Thyroid gland (tissue), 4 donors: ENCODE measurements around the gene IQCE. TPM values are rescaled to one million over a fixed set of nuclear protein-coding genes. Genes with fewer than 3 reads are reported as not detected.

Experiments used
- DNase-seq, 2 donors: peaks; one replicate each; pipeline ENCODE4 v3.0.0-alpha.2; 2019
- H3K27ac ChIP-seq, 3 donors: fragments of 200-600 bp; sonication (generic); 1 replicate in 2 of 3; 2 replicates in 1 of 3; pipeline ENCODE4 v1.5.1; 2016 to 2019; ENCODE audit warnings: mild to moderate bottlenecking in 1 of 3, moderate library complexity in 1 of 3
- H3K27me3 ChIP-seq: fragments of 200-600 bp; sonication (generic); one replicate; pipeline ENCODE4 v1.5.1; 2019
- H3K36me3 ChIP-seq, 2 donors: fragments of 200-600 bp; sonication (generic); one replicate each; pipeline ENCODE4 v1.5.1; 2016 to 2019
- H3K4me1 ChIP-seq, 2 donors: fragments of 200-600 bp; sonication (generic); one replicate each; pipeline ENCODE4 v1.5.1; 2017 to 2019
- H3K4me3 ChIP-seq, 3 donors: fragments of 200-600 bp; sonication (generic); replicated peaks in 1 of 3; 1 replicate in 2 of 3; 2 replicates in 1 of 3; pipeline ENCODE4 v1.5.1; 2016; ENCODE audit warnings: mild to moderate bottlenecking in 1 of 3
- H3K9me3 ChIP-seq: fragments of 200-600 bp; sonication (generic); one replicate; pipeline ENCODE4 v1.5.1; 2017
- POLR2A ChIP-seq, 2 donors: fragments of 450-650 bp; IDR thresholded peaks; one replicate each; pipeline ENCODE4 v1.6.1; 2017; ENCODE audit warnings: antibody characterized with exemption in 2 of 2, mild to moderate bottlenecking in 2 of 2, moderate library complexity in 1 of 2
- WGBS, 2 donors: methylation state at CpG; one replicate each; pipeline ENCODE4 v1.1.5; 2017; 5-methylcytosine and 5-hydroxymethylcytosine counted together
- intact Hi-C: fragments of 100-400 bp; cut with DNase I; formaldehyde crosslinking; loops from one replicate; pipeline ENCODE4 v1.15.1; 2023
- total RNA-seq, 4 donors: library from RNA; depleted of rRNA; stranded (reverse); fragments of >200 nt; gene quantifications; one replicate each; pipeline ENCODE4 v1.2.3, GENCODE V29; 2016
- TF ChIP-seq, protein P1 (sequence below), 6 experiments: fragments of 200-600 bp in 3 of 6; fragments of 450-650 bp in 3 of 6; sonication (generic) in 3 of 6; IDR thresholded peaks; one replicate each; pipeline ENCODE4 v1.5.1; 2016 to 2019; ENCODE audit warnings: antibody characterized with exemption in 6 of 6, mild to moderate bottlenecking in 2 of 6, inconsistent platforms in 1 of 6, moderate library complexity in 1 of 6

IQCE gene
- total RNA-seq, 4 donors from 2014 or later: 16.0 to 40.2 (median 37.2) TPM

DNA sequence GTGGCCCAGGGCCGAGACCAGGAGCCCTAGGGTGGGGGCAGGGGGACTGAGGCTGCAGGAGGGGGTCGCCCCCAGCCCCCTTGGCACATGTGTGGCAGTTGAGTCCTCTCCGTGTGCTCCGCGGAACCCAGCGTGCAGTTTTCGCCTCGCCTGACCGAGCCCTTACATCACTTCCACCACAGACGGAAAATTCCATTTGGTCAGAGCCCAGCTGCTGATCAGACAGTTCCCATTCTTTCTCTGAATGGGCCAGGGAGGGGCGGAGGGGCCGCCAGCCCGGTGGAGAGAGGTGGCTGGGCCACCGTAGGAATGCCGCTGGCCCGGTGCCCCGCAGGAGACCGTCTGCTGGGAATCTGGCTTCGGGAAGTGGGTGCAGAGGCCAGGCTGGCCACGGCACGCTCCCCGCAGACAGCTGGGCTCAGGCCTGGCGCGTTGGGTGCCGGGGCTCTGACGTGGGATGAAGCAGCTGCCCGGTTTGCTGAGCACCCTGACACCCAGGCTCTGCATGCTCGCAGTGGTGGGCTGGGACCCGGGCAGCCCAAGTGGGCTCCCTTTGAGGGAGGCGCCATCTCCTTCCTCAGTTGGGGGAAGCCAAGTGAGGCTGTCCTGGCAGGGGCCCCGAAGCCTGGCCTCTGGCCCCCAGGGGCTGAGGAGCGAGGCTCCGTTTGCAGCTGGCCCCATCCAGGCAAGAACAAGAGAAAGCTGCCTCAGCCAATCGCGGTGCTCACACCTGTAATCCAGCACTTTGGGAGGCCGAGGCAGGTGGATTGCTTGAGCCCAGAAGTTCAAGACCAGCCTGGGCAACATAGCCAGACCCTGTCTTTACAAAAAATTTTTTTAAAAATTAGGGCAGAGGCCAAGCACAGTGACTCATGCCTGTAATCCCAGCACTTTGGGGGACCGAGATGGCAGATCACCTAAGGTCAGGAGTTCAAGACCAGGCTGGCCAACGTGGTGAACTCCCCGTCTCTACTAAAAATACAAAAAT lies 82.9 kb downstream of the IQCE start:
- 13 to 22% methylated on average over 19 to 26 of the region's 39 CpGs for WGBS, 2 donors
- no peaks in the 10 kb centered on the region for H3K9me3 ChIP-seq
- no peaks in the 10 kb centered on the region for H3K27me3 ChIP-seq
- DNase-seq: peak; percentile 99
- peaks cover 0 to under 1% of the 10 kb centered on the region in 2 donors for H3K36me3 ChIP-seq
- intact Hi-C loops: loop anchor here (5.0 kb wide), 1 partner anchor 84 kb away; the partner anchor contains the start of genes BRAT1 and IQCE
- H3K4me1 ChIP-seq: peaks cover 42 to 78% of the 10 kb centered on the region in 2 donors
- H3K27ac ChIP-seq: peak overlapping the region; percentile 95 to 98 (median 98)
- H3K4me3 ChIP-seq: no peak overlapping the region
- peak in 1 of 2 donors; percentile 62 for TF ChIP-seq POLR2A (IDR thresholded peaks at IDR 0.05)
- TF ChIP-seq, protein P1, sequence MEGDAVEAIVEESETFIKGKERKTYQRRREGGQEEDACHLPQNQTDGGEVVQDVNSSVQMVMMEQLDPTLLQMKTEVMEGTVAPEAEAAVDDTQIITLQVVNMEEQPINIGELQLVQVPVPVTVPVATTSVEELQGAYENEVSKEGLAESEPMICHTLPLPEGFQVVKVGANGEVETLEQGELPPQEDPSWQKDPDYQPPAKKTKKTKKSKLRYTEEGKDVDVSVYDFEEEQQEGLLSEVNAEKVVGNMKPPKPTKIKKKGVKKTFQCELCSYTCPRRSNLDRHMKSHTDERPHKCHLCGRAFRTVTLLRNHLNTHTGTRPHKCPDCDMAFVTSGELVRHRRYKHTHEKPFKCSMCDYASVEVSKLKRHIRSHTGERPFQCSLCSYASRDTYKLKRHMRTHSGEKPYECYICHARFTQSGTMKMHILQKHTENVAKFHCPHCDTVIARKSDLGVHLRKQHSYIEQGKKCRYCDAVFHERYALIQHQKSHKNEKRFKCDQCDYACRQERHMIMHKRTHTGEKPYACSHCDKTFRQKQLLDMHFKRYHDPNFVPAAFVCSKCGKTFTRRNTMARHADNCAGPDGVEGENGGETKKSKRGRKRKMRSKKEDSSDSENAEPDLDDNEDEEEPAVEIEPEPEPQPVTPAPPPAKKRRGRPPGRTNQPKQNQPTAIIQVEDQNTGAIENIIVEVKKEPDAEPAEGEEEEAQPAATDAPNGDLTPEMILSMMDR (IDR thresholded peaks at IDR 0.05): peak in 2 of 6 experiments; percentile 6 to 31

DNA sequence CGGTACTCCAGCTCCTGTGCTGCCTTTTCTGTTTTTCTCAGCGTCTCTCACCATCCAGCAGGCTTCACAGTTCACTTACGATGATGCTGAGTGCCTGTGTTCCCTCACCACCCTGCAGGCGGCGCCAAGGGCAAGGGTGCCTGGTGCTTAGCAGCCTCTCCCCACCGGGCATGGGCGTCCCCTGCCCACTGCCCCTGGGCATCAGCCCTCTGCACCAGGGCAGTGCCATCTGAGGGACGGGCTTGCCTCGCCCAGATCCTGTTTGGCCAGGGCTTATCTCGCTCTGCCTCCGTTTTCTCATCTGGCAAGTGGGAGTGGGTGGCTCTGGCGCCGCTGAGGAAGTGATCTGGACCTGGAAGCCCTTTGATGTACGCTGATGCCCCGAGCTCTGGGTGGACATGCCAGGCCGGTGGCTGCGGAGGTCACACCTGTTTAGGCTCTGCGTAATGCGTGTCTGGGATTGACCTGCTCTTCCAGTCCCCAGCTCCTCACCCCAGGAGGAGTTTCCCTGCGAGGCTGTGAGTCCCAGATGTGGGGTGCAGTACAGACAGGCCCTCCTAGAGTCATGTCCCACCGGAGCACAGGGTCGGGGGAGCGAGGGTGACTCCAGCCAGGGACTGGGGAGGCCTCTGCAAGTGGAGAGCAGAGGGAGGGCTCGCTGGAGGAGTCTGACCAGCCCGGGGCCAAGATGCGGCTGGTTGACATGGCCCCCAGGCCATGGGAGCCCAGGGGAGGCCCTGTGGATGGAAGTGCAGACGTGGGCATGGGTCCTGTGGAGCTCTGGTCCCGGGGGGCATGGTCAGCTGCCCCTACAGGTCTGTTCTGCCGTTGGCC lies 84.8 kb downstream of the IQCE start:
- intact Hi-C loops: loop anchor here (5.0 kb wide), 1 partner anchor 86 kb away; the partner anchor contains the start of genes BRAT1 and IQCE
- no peak for TF ChIP-seq POLR2A (IDR thresholded peaks at IDR 0.05)
- no peak for DNase-seq
- 86 to 91% methylated on average over 27 to 29 of the region's 29 CpGs for WGBS, 2 donors
- Histone ChIP-seq H3K36me3 (peaks cover 14 to 15% of the 10 kb centered on the region in 2 donors), H3K27me3 (no peaks in the 10 kb centered on the region), H3K4me1 (peaks cover 35 to 59% of the 10 kb centered on the region in 2 donors), H3K4me3 (no peak overlapping the region), H3K27ac (no peak overlapping the region), H3K9me3 (no peaks in the 10 kb centered on the region)

DNA sequence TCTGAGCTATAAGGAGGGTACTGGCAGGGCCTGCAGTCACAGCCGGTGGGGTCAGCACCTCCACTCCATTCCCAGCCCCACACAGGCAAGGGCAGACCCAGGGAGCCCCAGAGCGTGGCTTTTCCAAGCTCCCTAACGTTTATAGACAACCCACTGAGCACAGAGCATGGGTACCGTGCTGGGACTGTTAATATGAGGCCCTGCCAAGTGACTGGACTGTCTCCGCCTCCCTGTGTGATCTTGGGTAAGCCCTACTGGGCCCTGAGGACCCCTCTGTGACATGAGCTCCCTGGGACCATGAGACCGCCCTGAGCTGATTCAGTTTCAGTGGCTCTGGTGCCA lies 85.4 kb downstream of the IQCE start:
- WGBS, 2 donors: 87 to 100% methylated on average over 1 to 3 of the region's 6 CpGs
- TF ChIP-seq, protein P1 (IDR thresholded peaks at IDR 0.05): no peak
- no peak for TF ChIP-seq POLR2A (IDR thresholded peaks at IDR 0.05)
- no peaks in the 10 kb centered on the region for H3K27me3 ChIP-seq
- H3K27ac ChIP-seq: no peak overlapping the region
- H3K9me3 ChIP-seq: no peaks in the 10 kb centered on the region
- intact Hi-C loops: loop anchor here (5.0 kb wide), 1 partner anchor 87 kb away; the partner anchor contains the start of genes BRAT1 and IQCE
- H3K4me1 ChIP-seq: peaks cover 30 to 53% of the 10 kb centered on the region in 2 donors
- no peak overlapping the region for H3K4me3 ChIP-seq
- no peak for DNase-seq
- H3K36me3 ChIP-seq: peaks cover 14 to 15% of the 10 kb centered on the region in 2 donors

DNA sequence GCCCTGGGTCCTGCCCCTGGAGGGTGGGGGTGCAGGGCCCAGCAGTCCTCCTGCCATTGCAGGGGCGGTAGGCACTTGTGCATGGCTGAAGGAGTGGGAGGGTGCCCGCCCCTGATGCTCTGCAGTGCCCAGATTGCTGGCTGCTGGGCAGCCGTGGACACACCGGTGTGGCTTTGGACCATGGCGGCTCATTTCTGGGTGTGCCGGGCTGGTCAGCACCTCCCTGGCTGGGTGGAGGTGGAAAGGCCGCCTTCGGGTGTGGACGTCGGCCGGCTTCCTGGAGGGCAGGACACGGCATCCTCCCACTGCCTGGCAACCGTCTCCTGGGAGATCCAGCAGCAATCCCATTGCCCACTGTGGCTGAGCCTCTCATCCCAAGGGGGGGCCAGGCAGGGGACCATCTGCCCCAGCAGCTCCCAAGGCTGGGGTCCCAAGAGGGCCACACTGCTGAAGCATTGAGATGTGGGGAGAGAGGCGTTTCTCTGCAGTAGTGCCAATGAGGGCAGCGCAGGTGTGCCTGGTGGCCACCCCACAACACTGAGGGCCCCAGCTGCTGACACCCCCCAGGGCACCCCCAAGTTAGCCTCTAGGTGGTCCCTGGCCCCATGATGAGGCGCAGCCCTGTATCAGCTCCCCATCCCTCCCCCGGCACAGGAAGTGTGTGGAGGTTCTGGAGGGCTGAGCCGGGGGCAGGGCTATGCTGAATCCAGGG lies 85.9 kb downstream of the IQCE start:
- no peak for DNase-seq
- Histone ChIP-seq H3K27ac (no peak overlapping the region), H3K27me3 (no peaks in the 10 kb centered on the region), H3K9me3 (no peaks in the 10 kb centered on the region), H3K4me3 (no peak overlapping the region), H3K4me1 (peaks cover 24 to 48% of the 10 kb centered on the region in 2 donors), H3K36me3 (peaks cover 14 to 15% of the 10 kb centered on the region in 2 donors)
- intact Hi-C loops: loop anchor here (5.0 kb wide), 1 partner anchor 87 kb away; the partner anchor contains the start of genes BRAT1 and IQCE
- TF ChIP-seq POLR2A (IDR thresholded peaks at IDR 0.05): no peak
- TF ChIP-seq, protein P1 (IDR thresholded peaks at IDR 0.05): no peak
- WGBS, 2 donors: 77 to 94% methylated on average over 2 to 10 of the region's 18 CpGs
